Muscle of leg (tissue), 11 donors: ENCODE results near the gene TLE4. TPM values are rescaled to one million over a fixed set of nuclear protein-coding genes. Genes with fewer than 3 reads are reported as not detected.

Experiments
- DNase-seq: peaks from one replicate; pipeline ENCODE4 v3.0.0; 2013
- H3K27ac ChIP-seq: one replicate; pipeline ENCODE4 v1.5.1; 2013; ENCODE audit warnings: mild to moderate bottlenecking, low read length, control low read depth
- H3K27me3 ChIP-seq: one replicate; pipeline ENCODE4 v1.6.1; 2013; ENCODE audit warnings: low read length; ENCODE audit not compliant: control insufficient read depth, insufficient read depth
- H3K36me3 ChIP-seq: one replicate; pipeline ENCODE4 v1.6.1; 2013; ENCODE audit warnings: low read length; ENCODE audit not compliant: control insufficient read depth, insufficient read depth
- H3K4me1 ChIP-seq: one replicate; pipeline ENCODE4 v1.6.1; 2013; ENCODE audit warnings: low read length; ENCODE audit not compliant: control insufficient read depth, insufficient read depth
- H3K4me3 ChIP-seq: one replicate; pipeline ENCODE4 v1.5.1; 2013; ENCODE audit warnings: low read length, control low read depth
- H3K9me3 ChIP-seq: replicated peaks from 2 replicates; pipeline ENCODE4 v1.6.1; 2013; ENCODE audit warnings: low read depth, low read length; ENCODE audit not compliant: control insufficient read depth
- WGBS: methylation state at CpG from one replicate; pipeline ENCODE4 v1.1.5; 2013; ENCODE audit warnings: missing lambda C conversion rate; ENCODE audit not compliant: insufficient coverage; 5-methylcytosine and 5-hydroxymethylcytosine counted together
- polyA plus RNA-seq, 8 donors: library from polyadenylated mRNA; unstranded; fragments of 120-200 nt; gene quantifications; one replicate each; pipeline versions ENCODE4 v1.2.1 to v1.2.3, GENCODE V29; 2013; ENCODE audit warnings: inconsistent platforms in 1 of 8, low replicate concordance in 1 of 8; ENCODE audit not compliant: insufficient read length in 8 of 8, insufficient read depth in 1 of 8
- total RNA-seq: library from RNA; stranded (reverse); fragments of 120-200 nt; gene quantifications from one replicate; pipeline ENCODE4 v1.2.4, GENCODE V29; 2013

TLE4 gene
- total and polyA plus RNA-seq, 9 donors: 16.5 to 22.0 (median 17.7) TPM

DNA sequence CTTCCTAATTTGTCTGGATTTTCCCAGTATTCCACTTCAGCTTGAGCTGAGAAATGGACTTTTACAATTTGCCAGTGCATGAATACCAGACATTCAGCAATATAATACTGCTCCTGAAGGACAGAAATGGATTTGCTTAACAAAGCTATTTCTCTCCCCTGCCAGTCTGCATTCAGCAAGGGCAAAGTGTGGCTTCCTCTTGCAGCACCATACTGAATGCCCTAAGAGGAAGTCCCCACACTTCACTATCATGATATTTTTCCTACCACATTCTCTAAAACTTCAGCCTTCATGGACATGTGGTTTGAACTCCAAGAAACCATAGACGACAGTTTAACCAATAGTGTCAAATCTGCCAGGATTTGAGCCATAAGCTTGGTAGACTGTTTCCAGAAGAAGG, 19.8 kb upstream of the TLE4 start:
- Histone ChIP-seq H3K36me3 (no peaks in the 10 kb centered on the region), H3K27ac (no peak overlapping the region), H3K4me1 (no peaks in the 10 kb centered on the region), H3K4me3 (no peak overlapping the region), H3K9me3 (peaks cover 5% of the 10 kb centered on the region), H3K27me3 (no peaks in the 10 kb centered on the region)
- no CpG with 5 or more reads among the region's 1 CpG for WGBS
- peak; percentile 42 for DNase-seq

DNA sequence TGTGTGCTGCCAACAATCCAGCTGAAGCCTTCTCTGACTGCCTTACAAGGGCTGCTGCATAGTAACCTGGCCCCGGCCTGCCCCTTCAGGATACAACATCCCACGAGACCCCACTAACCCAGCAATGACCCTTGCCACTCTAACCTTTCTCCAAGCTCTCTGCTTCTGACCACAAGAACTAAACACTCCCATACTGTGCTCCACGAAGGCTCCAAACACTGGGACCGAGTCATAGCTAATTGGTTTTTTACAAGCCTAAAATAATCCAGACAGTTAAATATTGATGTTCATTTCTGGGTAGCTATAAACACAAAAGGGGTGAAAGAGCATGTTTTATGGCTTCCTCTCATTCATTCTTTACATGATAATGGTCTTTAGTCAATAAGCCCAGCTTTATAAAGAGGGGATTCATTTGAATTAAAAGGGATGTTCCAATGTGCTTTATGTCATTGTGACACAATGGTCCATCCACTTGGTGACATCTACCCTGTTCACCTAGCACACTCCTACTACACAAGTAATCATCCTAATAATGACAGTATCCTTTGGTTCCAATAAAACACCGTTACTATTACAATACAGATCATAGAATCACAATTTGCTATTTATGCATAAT, 16.2 kb upstream of the TLE4 start:
- Histone ChIP-seq H3K27ac (no peak overlapping the region), H3K9me3 (peaks cover 1% of the 10 kb centered on the region), H3K4me3 (no peak overlapping the region), H3K27me3 (no peaks in the 10 kb centered on the region), H3K4me1 (no peaks in the 10 kb centered on the region), H3K36me3 (no peaks in the 10 kb centered on the region)
- DNase-seq: peak; percentile 37
- WGBS: 57% methylated on average over 2 of the region's 5 CpGs

DNA sequence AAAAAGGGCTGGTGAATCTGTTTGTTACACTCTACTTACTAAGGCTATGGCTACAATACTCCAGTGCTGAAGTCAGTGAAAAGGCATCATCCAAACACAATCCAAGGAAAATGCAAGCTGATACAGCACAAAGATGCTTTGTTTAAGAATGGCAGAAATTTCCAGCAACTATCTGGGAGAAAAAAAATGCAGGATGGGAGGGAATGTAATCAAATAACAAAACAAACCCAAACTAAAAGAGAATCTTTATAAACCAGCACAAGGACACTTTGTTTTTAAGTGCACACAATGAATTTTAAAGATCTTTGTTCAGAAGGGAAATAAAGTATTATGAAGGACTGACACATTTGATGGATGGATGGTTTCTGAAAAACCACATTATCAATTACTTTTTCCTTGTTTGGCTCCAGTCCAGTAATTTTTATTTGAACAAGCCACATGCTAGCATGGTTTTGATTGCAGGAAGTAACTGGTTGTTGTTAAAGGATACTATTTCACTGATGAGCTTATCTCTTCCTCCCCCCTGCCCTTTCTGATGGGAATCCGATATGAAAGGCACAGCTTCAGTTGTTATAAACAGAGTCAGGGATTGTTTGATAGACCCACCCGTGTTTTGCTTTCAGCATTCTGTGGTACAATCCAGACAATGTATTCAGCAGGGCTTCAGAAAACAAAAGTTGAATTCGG, 12.1 kb upstream of the TLE4 start:
- H3K36me3 ChIP-seq: no peaks in the 10 kb centered on the region
- WGBS: 11% methylated on average over 1 of the region's 3 CpGs

DNA sequence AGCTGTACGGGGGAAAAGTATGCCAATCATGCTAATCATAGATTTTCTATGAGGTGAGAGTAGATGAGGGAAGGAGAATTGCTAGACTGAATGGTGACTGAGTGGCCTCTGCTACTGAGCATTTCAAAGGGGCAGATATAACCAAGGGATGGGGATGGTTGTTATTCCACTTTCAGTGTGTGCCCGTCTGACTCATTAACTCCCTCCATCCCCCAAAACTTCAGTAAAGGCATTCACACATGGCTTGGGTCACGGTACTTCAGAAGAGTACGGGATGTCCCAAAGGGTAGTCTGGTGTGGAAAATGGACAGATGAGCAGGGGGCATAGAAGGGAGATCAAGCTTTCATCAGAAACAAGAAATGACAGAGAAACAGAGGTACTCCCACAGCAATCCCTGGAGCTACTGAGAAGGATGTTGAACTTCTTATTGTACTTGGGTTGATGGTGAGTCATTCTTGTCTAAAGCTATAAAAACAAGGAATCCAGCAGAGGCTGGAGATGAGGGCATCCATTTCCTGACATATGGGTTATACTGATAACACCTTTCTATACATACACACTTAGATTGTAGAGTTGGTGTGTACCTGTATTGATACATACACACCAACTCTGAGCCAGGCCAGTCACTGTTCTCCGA, 8.9 kb upstream of the TLE4 start:
- WGBS: no CpG with 5 or more reads among the region's 5 CpGs
- no peak overlapping the region for H3K27ac ChIP-seq
- no peak overlapping the region for H3K4me3 ChIP-seq
- H3K4me1 ChIP-seq: no peaks in the 10 kb centered on the region
- no peaks in the 10 kb centered on the region for H3K36me3 ChIP-seq
- DNase-seq: no peak
- H3K27me3 ChIP-seq: no peaks in the 10 kb centered on the region
- peaks cover 3% of the 10 kb centered on the region for H3K9me3 ChIP-seq

More for the DNA sequence above, 12.1 kb upstream of the TLE4 start:
- Histone ChIP-seq H3K27me3 (no peaks in the 10 kb centered on the region), H3K4me3 (no peak overlapping the region), H3K27ac (no peak overlapping the region), H3K9me3 (no peaks in the 10 kb centered on the region), H3K4me1 (no peaks in the 10 kb centered on the region)
- DNase-seq: no peak

DNA sequence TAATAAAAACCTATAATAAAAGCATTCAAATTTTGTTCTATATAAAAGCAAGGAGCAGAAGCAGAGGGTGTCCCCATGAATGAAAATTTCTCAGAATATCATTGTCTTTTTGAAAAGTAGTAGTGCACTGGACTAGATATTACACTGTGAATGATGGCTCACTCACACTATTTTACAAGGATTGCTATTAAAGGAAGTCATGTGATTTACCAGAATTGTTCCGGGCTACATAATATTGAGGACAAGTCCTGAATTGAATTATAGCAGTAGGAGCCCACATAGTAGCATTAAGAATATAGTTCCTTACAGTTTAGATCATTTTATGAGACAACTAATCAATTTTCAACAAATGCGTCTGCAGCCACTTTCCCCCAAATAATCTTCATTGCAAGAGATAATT, 7.7 kb upstream of the TLE4 start:
- no peak for DNase-seq
- Histone ChIP-seq H3K27me3 (no peaks in the 10 kb centered on the region), H3K4me3 (no peak overlapping the region), H3K27ac (no peak overlapping the region), H3K9me3 (peaks cover 5% of the 10 kb centered on the region), H3K4me1 (no peaks in the 10 kb centered on the region), H3K36me3 (no peaks in the 10 kb centered on the region)
- no CpG with 5 or more reads among the region's 2 CpGs for WGBS

DNA sequence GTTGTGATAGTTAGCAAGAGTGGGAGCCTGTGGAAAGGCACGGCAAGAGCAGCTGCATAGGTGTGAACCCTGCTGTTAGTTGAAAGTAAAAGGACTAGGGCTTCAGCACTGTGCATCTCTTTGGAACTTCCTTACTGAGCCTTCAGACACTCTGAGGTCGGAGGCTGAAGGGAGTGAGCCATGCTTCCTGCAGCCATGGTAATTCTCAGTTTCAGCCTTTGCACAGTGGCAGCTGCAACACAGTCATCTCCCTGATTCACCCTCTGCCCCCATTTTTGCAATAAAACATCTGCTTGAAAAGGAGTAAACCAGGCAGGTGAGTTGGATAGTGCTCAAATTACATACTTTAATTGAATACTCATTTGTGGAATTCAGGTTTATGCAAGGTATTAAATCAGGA, 6.5 kb upstream of the TLE4 start:
- no peak for DNase-seq

GRCh38 chr9:79567671-79568098, 4.1 kb upstream of the TLE4 start:
- no peak for DNase-seq
- no CpG with 5 or more reads among the region's 2 CpGs for WGBS
- peaks cover 5% of the 10 kb centered on the region for H3K9me3 ChIP-seq
- no peaks in the 10 kb centered on the region for H3K27me3 ChIP-seq
- H3K4me1 ChIP-seq: peaks cover 8% of the 10 kb centered on the region
- H3K27ac ChIP-seq: no peak overlapping the region
- H3K4me3 ChIP-seq: no peak overlapping the region
- no peaks in the 10 kb centered on the region for H3K36me3 ChIP-seq

More for the DNA sequence above, 6.5 kb upstream of the TLE4 start:
- Histone ChIP-seq H3K27me3 (no peaks in the 10 kb centered on the region), H3K36me3 (no peaks in the 10 kb centered on the region), H3K4me1 (peaks cover 4% of the 10 kb centered on the region), H3K27ac (no peak overlapping the region), H3K4me3 (no peak overlapping the region), H3K9me3 (peaks cover 5% of the 10 kb centered on the region)
- WGBS: 39% methylated on average over 2 of the region's 2 CpGs

DNA sequence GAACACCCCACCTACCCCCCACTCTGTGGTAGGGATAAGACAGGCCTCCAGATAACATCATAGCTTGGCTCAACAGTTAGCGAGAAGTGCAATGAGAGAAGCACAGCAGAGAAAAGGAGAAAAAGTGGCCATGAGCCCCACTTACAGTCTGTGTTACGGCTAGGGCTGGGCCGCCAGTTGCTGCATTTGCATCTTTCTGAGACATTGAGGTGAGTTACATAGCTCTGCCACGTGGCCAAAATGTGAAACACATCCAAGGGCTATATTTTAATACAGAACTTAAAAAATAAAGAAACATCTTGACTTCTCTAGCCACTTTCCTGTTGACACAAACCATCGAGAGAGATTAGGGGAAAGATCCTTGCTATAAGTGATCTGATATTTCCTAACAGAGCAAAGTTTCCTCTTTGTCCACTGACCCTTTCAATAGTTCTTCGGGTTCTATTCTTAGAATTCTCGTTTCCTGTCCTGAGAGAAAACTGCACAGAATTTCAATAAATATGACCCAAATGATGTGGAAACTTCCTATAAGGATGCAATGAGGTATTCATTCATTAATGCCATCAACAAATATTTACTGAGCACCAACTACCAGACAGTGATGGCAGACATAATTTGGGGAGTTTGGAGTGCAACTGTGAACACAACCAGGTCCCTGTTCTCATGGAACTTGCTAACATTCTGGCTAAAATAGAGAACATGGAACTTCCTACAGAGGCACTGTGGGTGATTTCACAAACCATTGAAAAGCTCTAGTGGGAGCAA, 3.2 kb upstream of the TLE4 start:
- no peak overlapping the region for H3K27ac ChIP-seq

GRCh38 chr9:79569814-79570447, 1.8 kb upstream of the TLE4 start:
- Histone ChIP-seq H3K27ac (peak overlapping the region; percentile 95), H3K4me1 (peaks cover 12% of the 10 kb centered on the region), H3K9me3 (peaks cover 5% of the 10 kb centered on the region), H3K4me3 (peak overlapping the region; percentile 83), H3K27me3 (no peaks in the 10 kb centered on the region), H3K36me3 (no peaks in the 10 kb centered on the region)
- DNase-seq: no peak
- WGBS: 4% methylated on average over 14 of the region's 18 CpGs

More for the DNA sequence above, 3.2 kb upstream of the TLE4 start:
- Histone ChIP-seq H3K4me3 (no peak overlapping the region), H3K36me3 (no peaks in the 10 kb centered on the region), H3K9me3 (peaks cover 5% of the 10 kb centered on the region), H3K27me3 (no peaks in the 10 kb centered on the region), H3K4me1 (peaks cover 8% of the 10 kb centered on the region)
- 86% methylated on average over 4 of the region's 7 CpGs for WGBS
- peak; percentile 29 for DNase-seq
